ENCODE measurements around the gene TRIM25. TPM values are rescaled to one million over a fixed set of nuclear protein-coding genes. Genes with fewer than 3 reads are reported as not detected.

TRIM25 gene
- total RNA-seq, 4 donors from 2014 or later = 25.4 to 38.6 (median 34.6) TPM

DNA sequence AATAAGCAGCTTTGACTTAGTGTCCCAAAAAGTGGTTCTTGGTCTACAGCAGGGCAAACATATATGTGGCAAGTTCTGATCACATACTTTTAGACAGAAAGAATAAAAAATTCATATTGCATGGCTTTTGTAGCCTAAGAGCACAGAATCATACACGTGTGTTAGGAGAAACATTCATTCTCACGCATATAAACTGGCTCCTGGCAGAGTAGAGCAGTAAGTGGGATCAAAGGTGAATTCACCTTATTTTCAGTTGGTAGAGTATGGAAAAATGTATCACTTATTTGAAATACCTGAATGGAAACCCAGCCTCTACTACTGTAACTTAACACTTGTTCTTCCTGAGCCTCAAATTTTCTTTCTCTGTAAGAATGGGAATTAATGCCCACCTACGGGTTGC lies 45.1 kb downstream of the TRIM25 start:
- peaks cover 0 to 10% (median 0%) of the 10 kb centered on the region in 3 donors for H3K36me3 ChIP-seq
- no peaks in the 10 kb centered on the region for H3K9me3 ChIP-seq
- no peaks in the 10 kb centered on the region for H3K4me1 ChIP-seq
- WGBS, 2 donors = 47 to 65% methylated on average over 3 of the region's 3 CpGs
- DNase-seq = no peak
- intact Hi-C loops (cut with DNase I) = no loop called here
- TF ChIP-seq, protein P1, sequence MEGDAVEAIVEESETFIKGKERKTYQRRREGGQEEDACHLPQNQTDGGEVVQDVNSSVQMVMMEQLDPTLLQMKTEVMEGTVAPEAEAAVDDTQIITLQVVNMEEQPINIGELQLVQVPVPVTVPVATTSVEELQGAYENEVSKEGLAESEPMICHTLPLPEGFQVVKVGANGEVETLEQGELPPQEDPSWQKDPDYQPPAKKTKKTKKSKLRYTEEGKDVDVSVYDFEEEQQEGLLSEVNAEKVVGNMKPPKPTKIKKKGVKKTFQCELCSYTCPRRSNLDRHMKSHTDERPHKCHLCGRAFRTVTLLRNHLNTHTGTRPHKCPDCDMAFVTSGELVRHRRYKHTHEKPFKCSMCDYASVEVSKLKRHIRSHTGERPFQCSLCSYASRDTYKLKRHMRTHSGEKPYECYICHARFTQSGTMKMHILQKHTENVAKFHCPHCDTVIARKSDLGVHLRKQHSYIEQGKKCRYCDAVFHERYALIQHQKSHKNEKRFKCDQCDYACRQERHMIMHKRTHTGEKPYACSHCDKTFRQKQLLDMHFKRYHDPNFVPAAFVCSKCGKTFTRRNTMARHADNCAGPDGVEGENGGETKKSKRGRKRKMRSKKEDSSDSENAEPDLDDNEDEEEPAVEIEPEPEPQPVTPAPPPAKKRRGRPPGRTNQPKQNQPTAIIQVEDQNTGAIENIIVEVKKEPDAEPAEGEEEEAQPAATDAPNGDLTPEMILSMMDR (IDR thresholded peaks at IDR 0.05) = no peak
- no peak for TF ChIP-seq POLR2A (IDR thresholded peaks at IDR 0.05)
- H3K27me3 ChIP-seq = no peaks in the 10 kb centered on the region
- no peak overlapping the region for H3K4me3 ChIP-seq
- no peak overlapping the region for H3K27ac ChIP-seq

DNA sequence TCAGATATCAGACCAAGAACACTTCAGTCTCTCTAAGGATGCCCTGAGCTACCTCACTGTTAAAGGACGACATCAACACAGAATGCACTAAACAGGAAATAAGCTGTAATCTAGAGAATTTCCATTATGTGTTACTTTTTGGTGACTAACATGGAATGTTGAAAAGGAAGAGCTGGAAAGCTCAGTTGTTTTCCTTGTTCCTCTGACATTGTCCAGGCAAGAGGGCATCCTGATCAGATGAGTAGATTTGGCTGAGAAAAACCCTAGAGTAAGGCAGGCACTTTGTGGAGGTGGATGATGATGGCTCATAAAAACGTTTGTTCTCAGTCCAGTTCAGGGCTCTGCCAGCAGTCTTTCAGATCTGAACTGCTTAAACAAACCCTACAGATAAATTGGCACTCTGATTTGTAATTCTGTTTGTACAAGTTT lies 45.9 kb downstream of the TRIM25 start:
- 18 to 23% methylated on average over 2 of the region's 2 CpGs for WGBS, 2 donors
- intact Hi-C loops (cut with DNase I) = no loop called here
- no peaks in the 10 kb centered on the region for H3K4me1 ChIP-seq
- no peak overlapping the region for H3K4me3 ChIP-seq
- TF ChIP-seq POLR2A (IDR thresholded peaks at IDR 0.05) = no peak
- TF ChIP-seq, protein P1 (IDR thresholded peaks at IDR 0.05) = no peak
- no peak for DNase-seq
- H3K27ac ChIP-seq = peak overlapping the region in 1 of 4 donors; percentile 16
- no peaks in the 10 kb centered on the region for H3K27me3 ChIP-seq
- H3K9me3 ChIP-seq = no peaks in the 10 kb centered on the region
- H3K36me3 ChIP-seq = peaks cover 0 to 17% (median 0%) of the 10 kb centered on the region in 3 donors

DNA sequence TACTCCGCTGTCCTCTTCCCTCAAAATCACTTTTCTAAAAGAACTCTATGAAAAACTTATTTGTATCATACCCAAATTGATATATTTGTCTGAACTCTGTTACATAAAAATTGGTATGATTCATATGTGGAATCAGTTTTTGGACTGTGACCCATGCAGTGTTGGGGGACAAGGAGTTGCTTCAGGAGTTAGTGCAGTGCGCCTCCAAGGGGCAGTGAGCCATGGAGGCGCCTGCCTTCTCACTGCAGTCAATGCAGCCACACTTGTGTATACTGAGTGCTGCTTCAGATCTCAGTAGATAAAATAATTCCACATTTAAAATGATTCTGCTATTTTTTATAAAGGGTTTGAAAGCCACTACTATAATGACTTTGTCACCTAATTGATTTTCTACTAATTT lies 47.4 kb downstream of the TRIM25 start:
- no peak for TF ChIP-seq POLR2A (IDR thresholded peaks at IDR 0.05)
- TF ChIP-seq, protein P1 (IDR thresholded peaks at IDR 0.05) = no peak
- 39 to 94% methylated on average over 3 of the region's 3 CpGs for WGBS, 2 donors
- Histone ChIP-seq H3K27me3 (no peaks in the 10 kb centered on the region), H3K36me3 (peaks cover 0 to 32% (median 0%) of the 10 kb centered on the region in 3 donors), H3K27ac (no peak overlapping the region), H3K4me1 (no peaks in the 10 kb centered on the region), H3K4me3 (no peak overlapping the region), H3K9me3 (no peaks in the 10 kb centered on the region)
- DNase-seq = no peak
- intact Hi-C loops (cut with DNase I) = no loop called here

DNA sequence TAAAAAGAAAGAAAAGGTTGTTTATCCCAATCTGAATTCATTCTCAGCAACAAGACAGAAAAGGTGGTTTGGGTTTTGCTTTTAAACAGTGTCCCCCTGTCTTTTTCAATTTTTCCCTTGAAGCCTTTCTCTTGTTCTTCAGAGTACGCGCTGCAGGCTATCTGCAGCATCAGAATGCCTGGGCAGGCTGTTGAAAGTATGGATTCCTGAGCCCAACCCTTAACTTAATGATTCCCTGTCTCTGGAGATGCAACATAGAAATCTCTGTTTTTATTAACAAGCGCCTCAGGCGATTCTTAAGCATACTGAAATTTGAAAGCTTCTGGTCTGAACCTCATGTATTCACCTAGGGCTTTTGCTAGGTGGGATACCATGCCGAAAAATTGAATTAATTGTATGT lies 47.8 kb downstream of the TRIM25 start:
- intact Hi-C loops (cut with DNase I) = no loop called here
- WGBS, 2 donors = 81 to 90% methylated on average over 5 of the region's 5 CpGs
- DNase-seq = no peak
- no peak overlapping the region for H3K4me3 ChIP-seq
- H3K27ac ChIP-seq = no peak overlapping the region
- H3K27me3 ChIP-seq = no peaks in the 10 kb centered on the region
- H3K36me3 ChIP-seq = peaks cover 0 to 36% (median 0%) of the 10 kb centered on the region in 3 donors
- TF ChIP-seq, protein P1 (IDR thresholded peaks at IDR 0.05) = no peak
- no peak for TF ChIP-seq POLR2A (IDR thresholded peaks at IDR 0.05)
- H3K4me1 ChIP-seq = no peaks in the 10 kb centered on the region
- H3K9me3 ChIP-seq = no peaks in the 10 kb centered on the region

DNA sequence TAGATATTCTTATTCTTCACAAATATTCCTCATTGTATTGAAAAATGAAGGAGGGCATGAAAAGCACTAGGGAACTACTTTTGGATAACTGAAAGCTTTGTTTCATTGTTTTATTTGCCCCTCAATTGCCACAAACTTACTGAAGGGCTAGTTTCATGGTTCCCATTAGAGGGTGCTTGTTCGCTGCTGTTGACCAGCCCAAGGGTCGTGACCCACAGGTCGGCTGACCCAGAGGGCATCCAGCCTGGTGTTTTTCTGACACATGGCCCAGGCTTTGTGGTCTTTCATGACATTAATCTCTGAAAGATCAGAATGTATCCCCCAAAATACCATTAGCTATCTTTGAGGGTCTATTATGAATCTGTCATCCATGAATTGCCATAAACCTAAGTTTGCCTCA lies 49.9 kb downstream of the TRIM25 start:
- no peaks in the 10 kb centered on the region for H3K27me3 ChIP-seq
- no peaks in the 10 kb centered on the region for H3K4me1 ChIP-seq
- no peaks in the 10 kb centered on the region for H3K9me3 ChIP-seq
- 79 to 100% methylated on average over 3 of the region's 3 CpGs for WGBS, 2 donors
- H3K4me3 ChIP-seq = no peak overlapping the region
- H3K36me3 ChIP-seq = peaks cover 0 to 57% (median 5%) of the 10 kb centered on the region in 3 donors
- TF ChIP-seq, protein P1 (IDR thresholded peaks at IDR 0.05) = no peak
- no peak for TF ChIP-seq POLR2A (IDR thresholded peaks at IDR 0.05)
- DNase-seq = no peak
- intact Hi-C loops (cut with DNase I) = no loop called here
- H3K27ac ChIP-seq = no peak overlapping the region
